SK-N-SH treated with all-trans-retinoic acid at 6 μM for 48 hours (cell line): ENCODE measurements around the gene PRKD3.

Experiments
- ATAC-seq: fragments of 200-7000 bp; cut with Tn5 transposase; 3 replicates; pipeline ENCODE4 v1.9.1; 2020; ENCODE audit warnings: mild to moderate bottlenecking, moderate library complexity
- ARNTL ChIP-seq: fragments of 450-650 bp; formaldehyde crosslinking; IDR thresholded peaks from 2 replicates; pipeline ENCODE4 v1.5.0; 2020; ENCODE audit warnings: low read depth, mild to moderate bottlenecking, moderate library complexity, borderline replicate concordance
- BACH2 ChIP-seq: fragments of 250-450 bp; sonication (Bioruptor Pico); IDR thresholded peaks from 2 replicates; pipeline ENCODE4 v1.9.0; 2021; ENCODE audit warnings: mild to moderate bottlenecking, borderline replicate concordance
- CREB5 ChIP-seq: fragments of 250-450 bp; sonication (Bioruptor Pico); IDR thresholded peaks from 2 replicates; pipeline ENCODE4 v1.5.1; 2020; ENCODE audit warnings: low read depth, mild to moderate bottlenecking, moderate library complexity
- CSDC2 ChIP-seq: fragments of 250-450 bp; sonication (Bioruptor Pico); IDR thresholded peaks from 2 replicates; pipeline ENCODE4 v1.5.0; 2020; ENCODE audit warnings: mild to moderate bottlenecking, moderate library complexity
- GLIS3 ChIP-seq: fragments of 250-450 bp; sonication (Bioruptor Pico); IDR thresholded peaks from 2 replicates; pipeline ENCODE4 v1.5.0; 2020; ENCODE audit warnings: mild to moderate bottlenecking, moderate library complexity
- ISL1 ChIP-seq: fragments of 250-450 bp; sonication (Bioruptor Pico); IDR thresholded peaks from 2 replicates; pipeline ENCODE4 v2.1.2; 2022; ENCODE audit warnings: mild to moderate bottlenecking, moderate library complexity
- OSR1 ChIP-seq: fragments of 250-450 bp; sonication (Bioruptor Pico); IDR thresholded peaks from 2 replicates; pipeline ENCODE4 v1.8.0; 2022; ENCODE audit warnings: moderate library complexity, mild to moderate bottlenecking, inconsistent platforms
- PATZ1 ChIP-seq: fragments of 250-450 bp; sonication (Bioruptor Pico); IDR thresholded peaks from 2 replicates; pipeline ENCODE4 v1.8.0; 2020; ENCODE audit warnings: mild to moderate bottlenecking, moderate library complexity, borderline replicate concordance
- POU6F1 ChIP-seq: fragments of 250-450 bp; sonication (Bioruptor Pico); IDR thresholded peaks from 2 replicates; pipeline ENCODE4 v1.8.0; 2021; ENCODE audit warnings: low read depth, mild to moderate bottlenecking, moderate library complexity, borderline replicate concordance
- PPARA ChIP-seq: fragments of 250-450 bp; sonication (Bioruptor Pico); IDR thresholded peaks from 2 replicates; pipeline ENCODE4 v1.5.0; 2020; ENCODE audit warnings: mild to moderate bottlenecking, borderline replicate concordance
- RARB ChIP-seq: fragments of 250-450 bp; sonication (Bioruptor Pico); IDR thresholded peaks from 2 replicates; pipeline ENCODE4 v1.8.0; 2021; ENCODE audit warnings: mild to moderate bottlenecking, moderate library complexity
- SNAI2 ChIP-seq: fragments of 250-450 bp; sonication (Bioruptor Pico); IDR thresholded peaks from 2 replicates; pipeline ENCODE4 v1.5.0; 2020; ENCODE audit warnings: mild to moderate bottlenecking, moderate library complexity
- TCF4 ChIP-seq: fragments of 250-450 bp; sonication (Bioruptor Pico); IDR thresholded peaks from 2 replicates; pipeline ENCODE4 v1.8.0; 2021; ENCODE audit warnings: mild to moderate bottlenecking, moderate library complexity, borderline replicate concordance
- TOX ChIP-seq: fragments of 250-450 bp; sonication (Bioruptor Pico); IDR thresholded peaks from 2 replicates; pipeline ENCODE4 v1.8.0; 2021; ENCODE audit warnings: mild to moderate bottlenecking, moderate library complexity, borderline replicate concordance
- ZC3H10 ChIP-seq: fragments of 250-450 bp; sonication (Bioruptor Pico); IDR thresholded peaks from 2 replicates; pipeline ENCODE4 v1.5.1; 2021; ENCODE audit warnings: mild to moderate bottlenecking, moderate library complexity
- ZFP3 ChIP-seq: fragments of 250-450 bp; sonication (Bioruptor Pico); IDR thresholded peaks from 2 replicates; pipeline ENCODE4 v1.5.0; 2020; ENCODE audit warnings: mild to moderate bottlenecking, moderate library complexity
- ZNF565 ChIP-seq: fragments of 450-650 bp; formaldehyde crosslinking; conservative IDR thresholded peaks from 2 replicates; pipeline ENCODE4 v1.5.0; 2020; ENCODE audit warnings: low read depth, mild to moderate bottlenecking, moderate library complexity
- ZNF70 ChIP-seq: fragments of 450-650 bp; formaldehyde crosslinking; IDR thresholded peaks from 2 replicates; pipeline ENCODE4 v1.5.0; 2020; ENCODE audit warnings: mild to moderate bottlenecking, moderate library complexity
- ZNF8 ChIP-seq: fragments of 450-650 bp; formaldehyde crosslinking; IDR thresholded peaks from 2 replicates; pipeline ENCODE4 v1.5.0; 2020; ENCODE audit warnings: mild to moderate bottlenecking, moderate library complexity
- TF ChIP-seq, protein P1 (sequence below): fragments of 250-450 bp; sonication (Bioruptor Pico); IDR thresholded peaks from 2 replicates; pipeline ENCODE4 v1.5.0; 2020; ENCODE audit warnings: mild to moderate bottlenecking, moderate library complexity

The PRKD3 gene

GRCh38 chr2:37357069-37357468, 32.4 kb upstream of the PRKD3 start:
- TF ChIP-seq TOX (CRISPR knock-in tag) (no peak), TCF4 (CRISPR knock-in tag) (peak; percentile 94), POU6F1 (CRISPR knock-in tag) (no peak), ZNF565 (CRISPR knock-in tag) (no peak), ISL1 (CRISPR knock-in tag) (no peak), SNAI2 (CRISPR knock-in tag) (no peak), PATZ1 (no peak)
- ATAC-seq: no peak

DNA sequence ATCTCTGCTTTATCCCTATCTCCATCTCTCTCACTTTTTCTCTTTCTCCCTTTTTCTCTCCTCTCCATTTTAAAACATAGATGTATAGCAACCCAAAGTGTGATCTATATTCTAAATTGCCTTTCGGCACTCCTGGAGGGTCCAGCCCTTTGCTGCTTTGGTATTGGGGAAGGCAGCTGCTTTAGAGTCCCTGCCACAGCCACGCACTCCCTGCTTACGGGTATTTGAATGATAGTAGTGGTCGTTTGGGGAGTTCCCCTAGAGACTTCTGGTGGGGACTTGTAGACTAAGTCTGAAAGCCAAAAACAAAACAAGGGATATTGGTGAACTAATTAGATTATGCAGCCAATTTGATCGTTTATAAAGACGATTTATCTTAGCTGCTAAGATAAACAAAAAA, 31.7 kb upstream of the PRKD3 start:
- ATAC-seq: no peak
- no peak for TF ChIP-seq ZC3H10 (CRISPR knock-in tag)
- no peak for TF ChIP-seq ZNF8 (CRISPR knock-in tag)
- no peak for TF ChIP-seq ZNF70 (CRISPR knock-in tag)
- TF ChIP-seq POU6F1 (CRISPR knock-in tag): no peak
- no peak for TF ChIP-seq ARNTL (CRISPR knock-in tag)
- no peak for TF ChIP-seq CREB5
- no peak for TF ChIP-seq BACH2 (CRISPR knock-in tag)
- no peak for TF ChIP-seq RARB
- TF ChIP-seq GLIS3: no peak
- no peak for TF ChIP-seq PPARA
- TF ChIP-seq, protein P1, sequence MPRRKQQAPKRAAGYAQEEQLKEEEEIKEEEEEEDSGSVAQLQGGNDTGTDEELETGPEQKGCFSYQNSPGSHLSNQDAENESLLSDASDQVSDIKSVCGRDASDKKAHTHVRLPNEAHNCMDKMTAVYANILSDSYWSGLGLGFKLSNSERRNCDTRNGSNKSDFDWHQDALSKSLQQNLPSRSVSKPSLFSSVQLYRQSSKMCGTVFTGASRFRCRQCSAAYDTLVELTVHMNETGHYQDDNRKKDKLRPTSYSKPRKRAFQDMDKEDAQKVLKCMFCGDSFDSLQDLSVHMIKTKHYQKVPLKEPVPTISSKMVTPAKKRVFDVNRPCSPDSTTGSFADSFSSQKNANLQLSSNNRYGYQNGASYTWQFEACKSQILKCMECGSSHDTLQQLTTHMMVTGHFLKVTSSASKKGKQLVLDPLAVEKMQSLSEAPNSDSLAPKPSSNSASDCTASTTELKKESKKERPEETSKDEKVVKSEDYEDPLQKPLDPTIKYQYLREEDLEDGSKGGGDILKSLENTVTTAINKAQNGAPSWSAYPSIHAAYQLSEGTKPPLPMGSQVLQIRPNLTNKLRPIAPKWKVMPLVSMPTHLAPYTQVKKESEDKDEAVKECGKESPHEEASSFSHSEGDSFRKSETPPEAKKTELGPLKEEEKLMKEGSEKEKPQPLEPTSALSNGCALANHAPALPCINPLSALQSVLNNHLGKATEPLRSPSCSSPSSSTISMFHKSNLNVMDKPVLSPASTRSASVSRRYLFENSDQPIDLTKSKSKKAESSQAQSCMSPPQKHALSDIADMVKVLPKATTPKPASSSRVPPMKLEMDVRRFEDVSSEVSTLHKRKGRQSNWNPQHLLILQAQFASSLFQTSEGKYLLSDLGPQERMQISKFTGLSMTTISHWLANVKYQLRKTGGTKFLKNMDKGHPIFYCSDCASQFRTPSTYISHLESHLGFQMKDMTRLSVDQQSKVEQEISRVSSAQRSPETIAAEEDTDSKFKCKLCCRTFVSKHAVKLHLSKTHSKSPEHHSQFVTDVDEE: no peak
- no peak for TF ChIP-seq ZFP3
- TF ChIP-seq ZNF565 (CRISPR knock-in tag): no peak
- TF ChIP-seq TCF4 (CRISPR knock-in tag): no peak
- TF ChIP-seq CSDC2 (CRISPR knock-in tag): no peak
- no peak for TF ChIP-seq SNAI2 (CRISPR knock-in tag)
- no peak for TF ChIP-seq ISL1 (CRISPR knock-in tag)
- TF ChIP-seq OSR1 (CRISPR knock-in tag): no peak

DNA sequence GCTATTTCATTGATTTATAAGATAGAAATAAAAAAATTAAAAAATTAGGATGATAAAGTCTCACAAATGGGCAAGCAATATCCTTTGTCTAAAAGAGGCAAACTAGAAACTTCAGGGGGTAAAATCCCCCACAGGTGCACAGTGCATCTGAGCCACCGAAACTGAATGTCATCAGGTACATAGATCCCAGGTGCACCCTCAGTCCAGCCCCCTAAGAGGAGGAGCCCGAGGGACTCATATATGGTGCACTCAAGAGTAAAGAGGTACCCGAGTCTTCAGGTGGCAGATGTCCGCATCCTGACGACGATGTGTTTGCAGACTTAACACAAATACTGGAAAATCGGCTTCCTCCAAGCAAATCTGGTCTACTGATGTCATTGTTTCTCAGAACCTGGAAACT, 31.1 kb upstream of the PRKD3 start:
- no peak for ATAC-seq
- TF ChIP-seq ZFP3: no peak
- TF ChIP-seq TOX (CRISPR knock-in tag): no peak
- no peak for TF ChIP-seq ZNF70 (CRISPR knock-in tag)
- TF ChIP-seq POU6F1 (CRISPR knock-in tag): no peak
- TF ChIP-seq BACH2 (CRISPR knock-in tag): no peak
- TF ChIP-seq, protein P1: no peak
- no peak for TF ChIP-seq CREB5
- TF ChIP-seq CSDC2 (CRISPR knock-in tag): no peak
- no peak for TF ChIP-seq GLIS3
